ENCODE results near the gene ZSCAN12. TPM values are rescaled to one million over a fixed set of nuclear protein-coding genes. Genes with fewer than 3 reads are reported as not detected.

The ZSCAN12 gene
- total RNA-seq, 1 donor from 2014 or later = 14.0 TPM

DNA sequence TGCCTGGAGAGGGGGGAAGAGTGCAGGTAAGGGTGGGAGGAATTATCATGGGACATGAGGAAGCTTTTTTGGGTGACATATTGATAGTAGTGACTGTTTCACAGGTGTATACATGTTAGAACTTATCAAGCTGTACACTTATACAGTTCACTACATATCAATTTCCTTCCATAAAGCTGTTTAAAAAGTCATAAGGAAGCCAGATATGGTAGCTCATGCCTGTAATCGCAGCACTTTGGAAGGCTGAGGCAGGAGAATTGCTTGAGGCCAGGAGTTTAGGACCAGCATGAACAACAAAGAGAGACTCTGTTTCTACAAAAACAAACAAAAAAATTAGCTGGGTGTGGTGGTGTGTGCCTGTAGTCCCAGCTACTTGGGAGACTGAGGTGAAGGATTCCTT, 21.7 kb downstream of the ZSCAN12 start:
- Mint-ChIP-seq H3K27me3 (ENCODE audit: low read depth) (no peaks in the 10 kb centered on the region), H3K36me3 (peaks cover 48% of the 10 kb centered on the region), H3K4me3 (no peak overlapping the region), H3K4me1 (peaks cover 9% of the 10 kb centered on the region), H3K27ac (no peak overlapping the region), H3K9me3 (peaks cover 5% of the 10 kb centered on the region)
- DNase-seq (ENCODE audit: low spot score in 2 of 2, unreplicated experiment in 2 of 2) = no peak
- TF ChIP-seq, protein P1, sequence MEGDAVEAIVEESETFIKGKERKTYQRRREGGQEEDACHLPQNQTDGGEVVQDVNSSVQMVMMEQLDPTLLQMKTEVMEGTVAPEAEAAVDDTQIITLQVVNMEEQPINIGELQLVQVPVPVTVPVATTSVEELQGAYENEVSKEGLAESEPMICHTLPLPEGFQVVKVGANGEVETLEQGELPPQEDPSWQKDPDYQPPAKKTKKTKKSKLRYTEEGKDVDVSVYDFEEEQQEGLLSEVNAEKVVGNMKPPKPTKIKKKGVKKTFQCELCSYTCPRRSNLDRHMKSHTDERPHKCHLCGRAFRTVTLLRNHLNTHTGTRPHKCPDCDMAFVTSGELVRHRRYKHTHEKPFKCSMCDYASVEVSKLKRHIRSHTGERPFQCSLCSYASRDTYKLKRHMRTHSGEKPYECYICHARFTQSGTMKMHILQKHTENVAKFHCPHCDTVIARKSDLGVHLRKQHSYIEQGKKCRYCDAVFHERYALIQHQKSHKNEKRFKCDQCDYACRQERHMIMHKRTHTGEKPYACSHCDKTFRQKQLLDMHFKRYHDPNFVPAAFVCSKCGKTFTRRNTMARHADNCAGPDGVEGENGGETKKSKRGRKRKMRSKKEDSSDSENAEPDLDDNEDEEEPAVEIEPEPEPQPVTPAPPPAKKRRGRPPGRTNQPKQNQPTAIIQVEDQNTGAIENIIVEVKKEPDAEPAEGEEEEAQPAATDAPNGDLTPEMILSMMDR (IDR thresholded peaks at IDR 0.05; ENCODE audit: unreplicated experiment) = no peak

DNA sequence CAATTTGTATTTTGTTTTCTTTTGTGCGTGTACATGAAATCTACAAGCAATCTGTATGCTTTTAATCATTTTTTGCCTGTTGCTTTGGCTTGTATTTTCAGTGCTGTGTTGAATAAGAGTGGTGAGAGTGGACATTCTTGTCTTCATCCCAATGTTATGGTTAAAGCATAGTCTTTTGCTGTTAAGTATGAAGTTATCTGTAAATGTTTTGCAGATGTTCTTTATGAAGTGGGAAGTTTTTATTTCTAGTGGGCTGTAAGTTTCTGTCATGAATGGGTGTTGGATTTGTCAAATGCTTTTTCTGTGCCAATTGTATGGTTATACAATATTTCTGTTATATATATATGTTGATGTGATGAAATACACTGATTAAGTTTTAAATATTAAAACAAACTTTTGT, 25.6 kb downstream of the ZSCAN12 start:
- TF ChIP-seq, protein P1 (IDR thresholded peaks at IDR 0.05; ENCODE audit: unreplicated experiment) = no peak
- H3K9me3 Mint-ChIP-seq = no peaks in the 10 kb centered on the region
- no peaks in the 10 kb centered on the region for H3K4me1 Mint-ChIP-seq
- no peaks in the 10 kb centered on the region for H3K27me3 Mint-ChIP-seq (ENCODE audit: low read depth)
- peaks cover 30% of the 10 kb centered on the region for H3K36me3 Mint-ChIP-seq
- no peak overlapping the region for H3K4me3 Mint-ChIP-seq
- DNase-seq (ENCODE audit: low spot score in 2 of 2, unreplicated experiment in 2 of 2) = no peak
- no peak overlapping the region for H3K27ac Mint-ChIP-seq

GRCh38 chr6:28371706-28372451, 27.7 kb downstream of the ZSCAN12 start:
- TF ChIP-seq, protein P1 (IDR thresholded peaks at IDR 0.05; ENCODE audit: unreplicated experiment) = no peak
- Mint-ChIP-seq H3K4me3 (no peak overlapping the region), H3K36me3 (peaks cover 24% of the 10 kb centered on the region), H3K9me3 (no peaks in the 10 kb centered on the region), H3K4me1 (no peaks in the 10 kb centered on the region), H3K27ac (no peak overlapping the region), H3K27me3 (ENCODE audit: low read depth) (no peaks in the 10 kb centered on the region)
- DNase-seq (ENCODE audit: low spot score in 2 of 2, unreplicated experiment in 2 of 2) = no peak

DNA sequence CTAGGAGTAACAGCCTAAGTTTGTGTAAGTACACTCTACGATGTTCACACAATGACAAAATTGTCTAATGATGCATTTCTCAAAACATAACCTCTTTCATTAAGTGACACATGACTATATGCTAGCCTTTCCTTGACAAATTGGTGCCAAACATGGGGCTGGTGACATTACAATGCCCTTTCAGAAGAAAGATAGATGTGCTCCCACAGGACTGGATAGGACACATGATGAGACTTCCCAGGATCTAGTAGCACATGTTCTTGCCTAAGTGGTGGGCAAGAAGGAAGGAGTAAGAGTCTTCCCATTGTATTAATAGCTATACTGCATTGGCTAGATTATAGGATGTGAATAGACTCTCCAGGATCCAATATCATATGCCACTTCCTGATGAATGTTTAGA, 28.3 kb downstream of the ZSCAN12 start:
- Mint-ChIP-seq H3K9me3 (no peaks in the 10 kb centered on the region), H3K36me3 (peaks cover 27% of the 10 kb centered on the region), H3K27me3 (ENCODE audit: low read depth) (no peaks in the 10 kb centered on the region), H3K27ac (no peak overlapping the region), H3K4me3 (no peak overlapping the region), H3K4me1 (no peaks in the 10 kb centered on the region)
- TF ChIP-seq, protein P1 (IDR thresholded peaks at IDR 0.05; ENCODE audit: unreplicated experiment) = no peak
- no peak for DNase-seq (ENCODE audit: low spot score in 2 of 2, unreplicated experiment in 2 of 2)

- peaks cover 31% of the 10 kb centered on the region for H3K36me3 Mint-ChIP-seq
These were observed 29.1 kb downstream of the ZSCAN12 start for GRCh38 chr6:28370440-28370839.

More at GRCh38 chr6:28370440-28370839, 29.1 kb downstream of the ZSCAN12 start:
- no peak overlapping the region for H3K4me3 Mint-ChIP-seq
- TF ChIP-seq, protein P1 (IDR thresholded peaks at IDR 0.05; ENCODE audit: unreplicated experiment) = no peak
- H3K27ac Mint-ChIP-seq = no peak overlapping the region
- no peaks in the 10 kb centered on the region for H3K4me1 Mint-ChIP-seq
- no peaks in the 10 kb centered on the region for H3K27me3 Mint-ChIP-seq (ENCODE audit: low read depth)
- no peak for DNase-seq (ENCODE audit: low spot score in 2 of 2, unreplicated experiment in 2 of 2)
- no peaks in the 10 kb centered on the region for H3K9me3 Mint-ChIP-seq
